DND-41 (cell line): Measurements from ENCODE around the gene TP53I3.
"Not testable (repeated sequence)": the region's sequence is repeated elsewhere in the genome, so short reads cannot be mapped to it uniquely, and the experiment has no call there.

Experiments
- CTCF ChIP-seq: IDR thresholded peaks from 2 replicates; pipeline ENCODE4 v1.5.1; 2012; ENCODE audit warnings: borderline replicate concordance, low read length, moderate library complexity, mild to moderate bottlenecking; ENCODE audit not compliant: poor library complexity, severe bottlenecking; ENCODE audit errors: extremely low read depth
- EZH2 ChIP-seq: IDR thresholded peaks from 3 replicates; pipeline ENCODE4 v1.6.1; 2012; ENCODE audit warnings: borderline replicate concordance, low read depth, mild to moderate bottlenecking, moderate library complexity, low read length, inconsistent platforms; ENCODE audit not compliant: severe bottlenecking

DNA sequence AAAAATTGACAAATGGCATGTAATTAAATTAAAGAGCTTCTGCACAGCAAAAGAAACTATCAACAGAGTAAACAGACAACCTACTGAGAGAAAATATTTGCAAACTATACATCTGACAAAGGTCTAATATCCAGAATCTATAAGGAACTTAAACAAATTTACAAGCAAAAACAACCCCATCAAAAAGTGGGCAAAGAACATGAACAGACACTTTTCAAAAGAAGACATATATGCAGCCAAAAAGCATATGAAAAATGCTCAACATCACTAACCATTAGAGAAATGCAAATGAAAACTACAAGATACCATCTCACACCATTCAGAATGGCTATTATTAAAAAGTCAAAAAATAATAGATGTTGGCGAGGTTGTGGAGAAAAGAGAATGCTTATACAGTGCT, 24.8 kb upstream of the TP53I3 start:
- not testable (repeated sequence) for TF ChIP-seq CTCF, EZH2
